Adrenal gland (tissue), 5 donors: Measurements from ENCODE around the gene RNF214.

ENCODE experiments used
- POLR2A ChIP-seq, 2 donors: fragments of 450-650 bp; IDR thresholded peaks; one replicate each; pipeline ENCODE4 v1.6.1; 2017; ENCODE audit warnings: antibody characterized with exemption in 2 of 2, mild to moderate bottlenecking in 2 of 2, moderate library complexity in 1 of 2
- TF ChIP-seq, protein P1 (sequence below), 6 experiments: fragments of 450-650 bp in 4 of 6; fragments of 200-600 bp in 2 of 6; sonication (generic) in 1 of 6; IDR thresholded peaks; 1 replicate in 5 of 6; 2 replicates in 1 of 6; pipeline versions ENCODE4 v1.5.1 to v1.8.0; 2016 to 2021; ENCODE audit warnings: antibody characterized with exemption in 6 of 6, mild to moderate bottlenecking in 2 of 6, moderate library complexity in 1 of 6
- donor health status: DM: no; HTN: no; CAD: no.

DNA sequence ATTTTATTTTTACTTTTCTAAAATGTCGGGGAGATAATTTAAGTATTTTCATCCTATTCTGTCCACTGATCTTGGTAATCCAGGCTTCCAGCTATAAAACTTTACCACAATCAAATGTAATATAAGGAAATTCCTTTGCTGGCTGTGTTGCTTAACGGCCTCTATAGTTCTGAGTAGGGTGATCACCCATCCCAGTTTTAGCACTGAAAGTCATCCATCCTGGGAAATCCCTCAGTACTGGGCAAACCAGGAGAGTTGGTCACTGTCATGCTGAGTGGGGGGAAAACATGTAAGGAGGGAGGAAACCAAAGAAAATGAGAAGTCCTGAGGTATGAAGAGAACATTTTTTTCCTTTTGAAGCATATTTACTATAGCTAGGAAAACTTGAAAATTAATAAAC, 45.9 kb downstream of the RNF214 start:
- TF ChIP-seq, protein P1, sequence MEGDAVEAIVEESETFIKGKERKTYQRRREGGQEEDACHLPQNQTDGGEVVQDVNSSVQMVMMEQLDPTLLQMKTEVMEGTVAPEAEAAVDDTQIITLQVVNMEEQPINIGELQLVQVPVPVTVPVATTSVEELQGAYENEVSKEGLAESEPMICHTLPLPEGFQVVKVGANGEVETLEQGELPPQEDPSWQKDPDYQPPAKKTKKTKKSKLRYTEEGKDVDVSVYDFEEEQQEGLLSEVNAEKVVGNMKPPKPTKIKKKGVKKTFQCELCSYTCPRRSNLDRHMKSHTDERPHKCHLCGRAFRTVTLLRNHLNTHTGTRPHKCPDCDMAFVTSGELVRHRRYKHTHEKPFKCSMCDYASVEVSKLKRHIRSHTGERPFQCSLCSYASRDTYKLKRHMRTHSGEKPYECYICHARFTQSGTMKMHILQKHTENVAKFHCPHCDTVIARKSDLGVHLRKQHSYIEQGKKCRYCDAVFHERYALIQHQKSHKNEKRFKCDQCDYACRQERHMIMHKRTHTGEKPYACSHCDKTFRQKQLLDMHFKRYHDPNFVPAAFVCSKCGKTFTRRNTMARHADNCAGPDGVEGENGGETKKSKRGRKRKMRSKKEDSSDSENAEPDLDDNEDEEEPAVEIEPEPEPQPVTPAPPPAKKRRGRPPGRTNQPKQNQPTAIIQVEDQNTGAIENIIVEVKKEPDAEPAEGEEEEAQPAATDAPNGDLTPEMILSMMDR (IDR thresholded peaks at IDR 0.05), result no peak
- no peak for TF ChIP-seq POLR2A (IDR thresholded peaks at IDR 0.05)
